HepG2 (cell line): ENCODE results near the gene CSE1L. TPM values are rescaled to one million over a fixed set of nuclear protein-coding genes. Genes with fewer than 3 reads are reported as not detected.
A peak's percentile ranks its signal among the peaks of the same experiment; 100 is the strongest.

Source experiments
- ATAC-seq: fragments of 200-7000 bp; cut with Tn5 transposase; 3 replicates; pipeline ENCODE4 v1.9.1; 2020; ENCODE audit warnings: mild to moderate bottlenecking, moderate library complexity
- BruUV-seq: library from RNA; stranded (reverse); fragments of 400-500 nt; replicated peaks from 2 replicates; lab custom pipeline; 2021; lab: Mats Ljungman, UMichigan
- CTCF ChIA-PET: fragments of 300-600 bp; formaldehyde crosslinking; extraction: SDS; loops from one replicate; lab custom pipeline; 2021; ENCODE audit warnings: low total read pairs, inconsistent platforms, low intra/inter-chr PET ratio; lab: Yijun Ruan, JAX
- POLR2A ChIA-PET: fragments of 350-600 bp; sonication (Branson Sonifier 250); formaldehyde crosslinking; loops from one replicate; lab custom pipeline; 2020; ENCODE audit warnings: antibody characterized with exemption, inconsistent platforms; lab: Yijun Ruan, JAX
- DNase-seq: peaks from one replicate; pipeline ENCODE4 v3.0.0-alpha.2; 2015; ENCODE audit warnings: low spot score
- FAIRE-seq: peaks from 3 replicates; lab custom pipeline; 2011; peaks lifted over from hg19 to GRCh38; lab: Jason Lieb, UNC
- H2AFZ ChIP-seq: one replicate; pipeline ENCODE4 v1.6.1; 2011; ENCODE audit warnings: low read length, inconsistent platforms
- H3K27ac ChIP-seq: fragments of 300-600 bp; 3 replicates; pipeline ENCODE4 v1.8.0; 2011; ENCODE audit warnings: mixed run types, mild to moderate bottlenecking, mixed read lengths, low read length, inconsistent platforms; ENCODE audit not compliant: insufficient read depth; ENCODE audit errors: extremely low read length
- H3K27me3 ChIP-seq, 2 experiments: fragments of 200-600 bp in 1 of 2; 2 replicates in 1 of 2; 3 replicates in 1 of 2; pipeline versions ENCODE4 v1.6.0 to v1.8.0; 2011; ENCODE audit warnings: low read length in 2 of 2, mild to moderate bottlenecking in 2 of 2, moderate library complexity in 2 of 2, inconsistent platforms in 1 of 2; ENCODE audit not compliant: insufficient read depth in 2 of 2, control insufficient read depth in 1 of 2
- H3K36me3 ChIP-seq, 2 experiments: fragments of 200-600 bp in 1 of 2; replicated peaks in 1 of 2; 2 replicates in 1 of 2; 3 replicates in 1 of 2; pipeline versions ENCODE4 v1.5.1 to v1.8.0; 2011; ENCODE audit warnings: low read length in 2 of 2, inconsistent platforms in 1 of 2; ENCODE audit not compliant: insufficient read depth in 2 of 2, control insufficient read depth in 1 of 2
- H3K4me1 ChIP-seq: 2 replicates; pipeline ENCODE4 v1.5.1; 2012; ENCODE audit warnings: low read length, inconsistent platforms; ENCODE audit not compliant: insufficient read depth
- H3K4me2 ChIP-seq: 2 replicates; pipeline ENCODE4 v1.6.0; 2011; ENCODE audit warnings: low read depth, low read length, inconsistent platforms
- H3K4me3 ChIP-seq, 3 experiments: fragments of 200-600 bp in 1 of 3; sonication (generic), shearing (Covaris generic) in 1 of 3; replicated peaks in 1 of 3; 2 replicates each; pipeline ENCODE4 v1.5.1; 2011 to 2016; ENCODE audit warnings: low read length in 3 of 3, inconsistent platforms in 2 of 3, low read depth in 2 of 3, mild to moderate bottlenecking in 2 of 3, control low read depth in 1 of 3, mixed read lengths in 1 of 3; ENCODE audit not compliant: insufficient read depth in 1 of 3
- H3K79me2 ChIP-seq: one replicate; pipeline ENCODE4 v1.6.1; 2011; ENCODE audit warnings: low read length, inconsistent platforms; ENCODE audit not compliant: insufficient read depth
- H3K9ac ChIP-seq: 2 replicates; pipeline ENCODE4 v1.6.0; 2011; ENCODE audit warnings: mild to moderate bottlenecking, low read depth, low read length, inconsistent platforms; ENCODE audit not compliant: insufficient read depth
- H3K9me3 ChIP-seq: 2 replicates; pipeline ENCODE4 v1.5.1; 2012; ENCODE audit warnings: mild to moderate bottlenecking, low read length
- H4K20me1 ChIP-seq: 2 replicates; pipeline ENCODE4 v1.6.0; 2011; ENCODE audit warnings: inconsistent platforms, mild to moderate bottlenecking, low read length, moderate library complexity; ENCODE audit not compliant: insufficient read depth
- AKAP8 ChIP-seq: sonication (generic); formaldehyde crosslinking; IDR thresholded peaks from 2 replicates; pipeline ENCODE4 v1.5.1; 2020; ENCODE audit warnings: mild to moderate bottlenecking, missing genetic modification reagents
- DR1 ChIP-seq: sonication (generic); formaldehyde crosslinking; IDR thresholded peaks from 2 replicates; pipeline ENCODE4 v1.8.0; 2021; ENCODE audit warnings: mild to moderate bottlenecking, missing genetic modification reagents, inconsistent platforms
- KDM6A ChIP-seq: IDR thresholded peaks from 2 replicates; pipeline ENCODE4 v1.6.1; 2016; ENCODE audit warnings: low read depth
- POLR2A ChIP-seq, 2 experiments: IDR thresholded peaks; 2 replicates each; pipeline ENCODE4 v1.6.1; 2011; ENCODE audit warnings: low read depth in 2 of 2, low read length in 2 of 2, mild to moderate bottlenecking in 1 of 2, moderate library complexity in 1 of 2; ENCODE audit not compliant: insufficient read depth in 1 of 2
- SOX13 ChIP-seq, 3 experiments: fragments of 450-650 bp in 1 of 3; sonication (generic) in 1 of 3; formaldehyde crosslinking in 1 of 3; IDR thresholded peaks in 2 of 3; conservative IDR thresholded peaks in 1 of 3; 2 replicates each; pipeline versions ENCODE4 v1.5.0 to v1.6.1; 2016 to 2020; ENCODE audit warnings: antibody characterized with exemption in 1 of 3, mild to moderate bottlenecking in 1 of 3, missing compliant biosample characterization in 1 of 3, missing genetic modification reagents in 1 of 3, moderate library complexity in 1 of 3
- TRIM22 ChIP-seq: fragments of 450-650 bp; IDR thresholded peaks from 2 replicates; pipeline ENCODE4 v1.6.1; 2017
- ZBTB20 ChIP-seq: sonication (generic); formaldehyde crosslinking; IDR thresholded peaks from 2 replicates; pipeline ENCODE4 v1.8.1; 2023; ENCODE audit warnings: missing genetic modification reagents, low read depth, mild to moderate bottlenecking, borderline replicate concordance
- ZNF17 ChIP-seq: sonication (generic); formaldehyde crosslinking; IDR thresholded peaks from 2 replicates; pipeline ENCODE4 v1.5.0; 2020; ENCODE audit warnings: mild to moderate bottlenecking, missing genetic modification reagents
- ZNF414 ChIP-seq: sonication (generic); formaldehyde crosslinking; IDR thresholded peaks from 2 replicates; pipeline ENCODE4 v1.5.0; 2020; ENCODE audit warnings: missing genetic modification reagents
- ZNF749 ChIP-seq: sonication (generic); formaldehyde crosslinking; IDR thresholded peaks from 2 replicates; pipeline ENCODE4 v1.8.0; 2022; ENCODE audit warnings: mild to moderate bottlenecking, missing genetic modification reagents, moderate library complexity, borderline replicate concordance
- WGBS: methylation state at CpG from one replicate; pipeline ENCODE4 v1.1.6; 2017; ENCODE audit warnings: low lambda C conversion rate; 5-methylcytosine and 5-hydroxymethylcytosine counted together
- in situ Hi-C: cut with HindIII; loops from 2 replicates; pipeline ENCODE4 v1.10.0; 2017; ENCODE audit warnings: low pct_unique_long_range_greater_than_20kb; ENCODE audit not compliant: extremely low pct_ligation_motif_present
- intact Hi-C: fragments of 100-400 bp; cut with micrococcal nuclease; formaldehyde crosslinking; loops from one replicate; pipeline ENCODE4 v1.10.0; 2022; ENCODE audit not compliant: unreplicated experiment
- polyA plus RNA-seq, 8 experiments: library from polyadenylated mRNA; depleted of rRNA in 3 of 8; stranded (reverse) in 7 of 8; unstranded in 1 of 8; fragments of >200 nt; fragmentation: Illumina TruSeq in 4 of 8; extraction: Trizol in 4 of 8; gene quantifications; 2 replicates each; pipeline versions ENCODE4 v1.2.1 to v1.2.3, GENCODE V29; 2011 to 2016; ENCODE audit warnings: low read depth in 4 of 8, missing spikeins in 1 of 8, mixed read lengths in 1 of 8; ENCODE audit not compliant: insufficient read depth in 1 of 8
- total RNA-seq, 5 experiments: library from RNA; depleted of rRNA; stranded (reverse); fragments of >200 nt; fragmentation: Illumina TruSeq; extraction: Trizol; gene quantifications; 2 replicates each; pipeline ENCODE4 v1.2.3, GENCODE V29; 2016; ENCODE audit warnings: low read depth in 1 of 5
- TF ChIP-seq, protein P1 (sequence below), 2 experiments: sonication (generic) in 1 of 2; formaldehyde crosslinking in 1 of 2; IDR thresholded peaks; 2 replicates each; pipeline versions ENCODE4 v1.5.1 to v1.6.1; 2011 to 2020; ENCODE audit warnings: borderline replicate concordance in 1 of 2, low read depth in 1 of 2, low read length in 1 of 2, mild to moderate bottlenecking in 1 of 2, missing genetic modification reagents in 1 of 2, moderate library complexity in 1 of 2
- TF ChIP-seq, protein P2 (sequence below): sonication (generic); formaldehyde crosslinking; conservative IDR thresholded peaks from 2 replicates; pipeline ENCODE4 v1.8.1; 2023; ENCODE audit warnings: missing genetic modification reagents
- TF ChIP-seq, protein P3 (sequence below): sonication (generic); formaldehyde crosslinking; IDR thresholded peaks from 2 replicates; pipeline ENCODE4 v1.9.0; 2022; ENCODE audit warnings: missing genetic modification reagents, mild to moderate bottlenecking, borderline replicate concordance

Gene CSE1L
- total and polyA plus RNA-seq, 2 of the 13 experiments (the other 11 are each of a cell fraction or from before 2014, with no cell fraction given) = 56.9 to 258 TPM

GRCh38 chr20:49103647-49104364 lies 57.7 kb downstream of the CSE1L start:
- H3K9me3 ChIP-seq = no peaks in the 10 kb centered on the region
- peak overlapping the region; percentile 1 for H3K27ac ChIP-seq
- DNase-seq = no peak
- no peak overlapping the region for H3K9ac ChIP-seq
- H3K79me2 ChIP-seq = no peaks in the 10 kb centered on the region
- no TSS peak for BruUV-seq
- H3K4me1 ChIP-seq = no peaks in the 10 kb centered on the region
- in situ Hi-C loops = no loop called here
- CTCF ChIA-PET = no interaction called here
- H2AFZ ChIP-seq = no peak overlapping the region
- 98% methylated on average over 7 of the region's 7 CpGs for WGBS
- H3K27me3 ChIP-seq = no peaks in the 10 kb centered on the region
- FAIRE-seq = no peak
- ATAC-seq = peak; percentile 2; the same call in 2 of the 3 replicates
- H3K4me3 ChIP-seq = no peak overlapping the region
- peaks cover 15 to 51% of the 10 kb centered on the region in 2 experiments for H3K36me3 ChIP-seq
- TF ChIP-seq ZBTB20 (0 out of 2 replicates have a peak, but pooled peaks have one; percentile 13), ZNF414 (CRISPR knock-in tag) (0 out of 2 replicates have a peak, but pooled peaks have one; percentile 66), ZNF749 (no peak), SOX13 (IDR thresholded peaks at IDR 0.05) (no peak), SOX13 (CRISPR knock-in tag; conservative IDR thresholded peaks at IDR 0.05 in 1 of 2, IDR thresholded peaks at IDR 0.05 in 1 of 2) (no peak), ZNF17 (CRISPR knock-in tag) (0 out of 2 replicates have a peak, but pooled peaks have one; percentile 38), POLR2A (IDR thresholded peaks at IDR 0.05; ENCODE audit: insufficient read depth in 1 of 2, low read depth in 2 of 2, low read length in 2 of 2) (0 out of 4 replicates have a peak, but pooled peaks of 1 of the 2 experiments have one; percentile 27), KDM6A (no peak), DR1 (no peak), TRIM22 (no peak), AKAP8 (CRISPR knock-in tag) (peak; percentile 19; the same call in 1 of the 2 replicates)
- TF ChIP-seq, protein P1, sequence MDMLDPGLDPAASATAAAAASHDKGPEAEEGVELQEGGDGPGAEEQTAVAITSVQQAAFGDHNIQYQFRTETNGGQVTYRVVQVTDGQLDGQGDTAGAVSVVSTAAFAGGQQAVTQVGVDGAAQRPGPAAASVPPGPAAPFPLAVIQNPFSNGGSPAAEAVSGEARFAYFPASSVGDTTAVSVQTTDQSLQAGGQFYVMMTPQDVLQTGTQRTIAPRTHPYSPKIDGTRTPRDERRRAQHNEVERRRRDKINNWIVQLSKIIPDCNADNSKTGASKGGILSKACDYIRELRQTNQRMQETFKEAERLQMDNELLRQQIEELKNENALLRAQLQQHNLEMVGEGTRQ (IDR thresholded peaks at IDR 0.05; ENCODE audit: low read depth, low read length) = no peak
- TF ChIP-seq, protein P1 (CRISPR knock-in tag; IDR thresholded peaks at IDR 0.05; ENCODE audit: borderline replicate concordance) = no peak
- TF ChIP-seq, protein P2, sequence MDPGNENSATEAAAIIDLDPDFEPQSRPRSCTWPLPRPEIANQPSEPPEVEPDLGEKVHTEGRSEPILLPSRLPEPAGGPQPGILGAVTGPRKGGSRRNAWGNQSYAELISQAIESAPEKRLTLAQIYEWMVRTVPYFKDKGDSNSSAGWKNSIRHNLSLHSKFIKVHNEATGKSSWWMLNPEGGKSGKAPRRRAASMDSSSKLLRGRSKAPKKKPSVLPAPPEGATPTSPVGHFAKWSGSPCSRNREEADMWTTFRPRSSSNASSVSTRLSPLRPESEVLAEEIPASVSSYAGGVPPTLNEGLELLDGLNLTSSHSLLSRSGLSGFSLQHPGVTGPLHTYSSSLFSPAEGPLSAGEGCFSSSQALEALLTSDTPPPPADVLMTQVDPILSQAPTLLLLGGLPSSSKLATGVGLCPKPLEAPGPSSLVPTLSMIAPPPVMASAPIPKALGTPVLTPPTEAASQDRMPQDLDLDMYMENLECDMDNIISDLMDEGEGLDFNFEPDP (CRISPR knock-in tag) = 0 out of 2 replicates have a peak, but pooled peaks have one; percentile 80
- TF ChIP-seq, protein P3, sequence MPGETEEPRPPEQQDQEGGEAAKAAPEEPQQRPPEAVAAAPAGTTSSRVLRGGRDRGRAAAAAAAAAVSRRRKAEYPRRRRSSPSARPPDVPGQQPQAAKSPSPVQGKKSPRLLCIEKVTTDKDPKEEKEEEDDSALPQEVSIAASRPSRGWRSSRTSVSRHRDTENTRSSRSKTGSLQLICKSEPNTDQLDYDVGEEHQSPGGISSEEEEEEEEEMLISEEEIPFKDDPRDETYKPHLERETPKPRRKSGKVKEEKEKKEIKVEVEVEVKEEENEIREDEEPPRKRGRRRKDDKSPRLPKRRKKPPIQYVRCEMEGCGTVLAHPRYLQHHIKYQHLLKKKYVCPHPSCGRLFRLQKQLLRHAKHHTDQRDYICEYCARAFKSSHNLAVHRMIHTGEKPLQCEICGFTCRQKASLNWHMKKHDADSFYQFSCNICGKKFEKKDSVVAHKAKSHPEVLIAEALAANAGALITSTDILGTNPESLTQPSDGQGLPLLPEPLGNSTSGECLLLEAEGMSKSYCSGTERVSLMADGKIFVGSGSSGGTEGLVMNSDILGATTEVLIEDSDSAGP (CRISPR knock-in tag) = 0 out of 2 replicates have a peak, but pooled peaks have one; percentile 28
- POLR2A ChIA-PET = interaction anchor here (1.5 kb wide), 1 partner anchor 115 kb away, joined by 6 read pairs; the partner anchor contains the start of gene DDX27
- no peak overlapping the region for H3K4me2 ChIP-seq
- intact Hi-C loops = no loop called here
- no peaks in the 10 kb centered on the region for H4K20me1 ChIP-seq
